GM19351 (cell line): ENCODE results near the gene SHC2.
"Not testable (repeated sequence)": the region's sequence is repeated elsewhere in the genome, so short reads cannot be mapped to it uniquely, and the experiment has no call there.

Experiments used
- ATAC-seq: cut with Tn5 transposase; IDR thresholded peaks from one replicate; pipeline ENCODE4 v1.9.1; 2021; ENCODE audit warnings: mild to moderate bottlenecking, moderate library complexity; ENCODE audit not compliant: unreplicated experiment

Gene SHC2

DNA sequence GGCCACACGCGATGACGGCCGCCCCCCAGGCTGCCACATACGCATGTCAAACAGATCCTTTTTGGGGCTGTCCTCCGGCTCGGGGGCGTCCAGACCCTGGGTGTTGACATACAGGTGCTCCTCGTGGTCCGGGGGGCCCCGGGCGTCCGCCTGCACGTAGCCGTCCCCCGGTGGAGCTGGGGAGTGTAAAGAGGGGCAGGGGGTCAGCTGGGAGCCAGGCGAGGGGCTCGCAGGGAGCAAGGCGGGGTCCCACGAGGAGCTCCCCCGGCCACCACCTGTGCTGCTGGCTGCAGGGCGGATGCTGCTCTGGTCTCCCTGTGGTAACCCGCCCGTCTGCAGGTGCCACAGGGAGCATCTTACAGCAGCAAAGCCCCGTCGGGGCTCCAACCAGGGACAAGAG, 35.8 kb downstream of the SHC2 start:
- ATAC-seq = no peak

DNA sequence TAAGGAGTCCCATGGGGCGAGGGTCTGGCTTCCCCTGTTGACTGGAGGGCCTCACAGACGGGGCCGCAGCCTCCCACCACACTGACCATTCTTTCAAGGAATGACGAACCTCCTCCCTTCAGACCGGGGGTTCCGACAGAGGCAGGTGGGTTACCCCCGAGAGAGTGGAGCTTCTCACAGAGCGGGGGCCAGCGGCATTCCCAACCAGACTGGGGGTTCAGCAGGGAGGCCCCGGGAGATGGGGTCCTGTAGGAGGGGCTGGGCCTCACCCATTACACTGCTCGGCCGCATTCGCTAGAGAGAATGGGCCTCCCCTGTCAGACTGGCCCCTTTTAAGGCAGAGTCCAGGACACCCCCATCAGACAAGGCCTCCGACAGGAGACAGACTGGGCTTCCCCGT, 36.3 kb downstream of the SHC2 start:
- no peak for ATAC-seq

DNA sequence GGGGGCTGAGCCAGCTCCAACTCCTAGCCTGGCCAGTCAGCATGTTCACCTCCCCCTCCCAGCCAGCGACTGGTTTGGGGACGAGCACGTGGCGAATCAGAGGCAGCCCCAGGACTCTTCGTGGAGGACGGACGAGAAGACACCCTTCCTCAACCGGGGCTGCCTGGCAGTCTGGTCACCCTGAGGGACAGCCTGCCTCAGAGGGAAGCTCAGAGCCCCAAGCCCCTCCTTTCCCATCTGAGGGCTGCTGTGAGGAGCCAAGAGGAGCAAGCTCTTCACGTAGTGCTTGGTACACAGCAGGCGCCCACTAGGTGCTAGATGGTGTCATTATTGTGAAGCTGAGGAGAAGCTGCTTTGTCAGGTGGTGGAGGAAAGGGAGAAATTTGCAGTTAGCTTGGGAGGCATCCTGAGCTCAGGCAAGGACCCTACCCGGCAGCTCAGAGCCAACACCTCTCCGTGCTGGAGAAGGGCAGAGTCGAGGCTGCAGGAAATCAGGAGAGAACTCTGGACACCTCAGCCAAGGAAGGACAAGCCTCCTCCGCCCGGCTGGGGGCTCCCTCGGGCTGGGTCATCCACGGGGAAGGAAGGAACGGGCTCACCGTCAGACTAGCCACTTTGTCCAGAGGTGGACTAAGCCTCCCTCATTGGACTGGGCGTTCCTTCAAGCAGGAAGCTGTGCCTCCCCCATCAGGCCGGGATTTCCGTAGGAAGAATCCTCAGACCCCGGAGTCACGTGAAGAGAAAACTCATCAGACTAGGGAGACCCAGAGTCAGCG, 37.0 kb downstream of the SHC2 start:
- ATAC-seq = no peak

DNA sequence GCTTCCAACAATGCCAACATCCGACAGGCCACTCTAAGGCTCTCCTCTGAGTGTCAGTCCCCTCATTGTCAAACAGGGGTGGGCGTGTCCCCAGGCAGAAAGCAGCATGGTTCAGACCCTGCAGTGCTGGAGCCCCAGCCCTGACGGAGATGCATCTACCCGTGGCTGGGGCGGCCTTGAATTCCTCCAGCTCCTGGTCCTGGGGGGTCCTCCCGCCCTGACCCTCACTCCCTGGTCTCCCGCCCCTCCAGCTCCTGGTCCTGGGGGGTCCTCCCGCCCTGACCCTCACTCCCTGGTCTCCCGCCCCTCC, 38.0 kb downstream of the SHC2 start:
- not testable (repeated sequence) for ATAC-seq

DNA sequence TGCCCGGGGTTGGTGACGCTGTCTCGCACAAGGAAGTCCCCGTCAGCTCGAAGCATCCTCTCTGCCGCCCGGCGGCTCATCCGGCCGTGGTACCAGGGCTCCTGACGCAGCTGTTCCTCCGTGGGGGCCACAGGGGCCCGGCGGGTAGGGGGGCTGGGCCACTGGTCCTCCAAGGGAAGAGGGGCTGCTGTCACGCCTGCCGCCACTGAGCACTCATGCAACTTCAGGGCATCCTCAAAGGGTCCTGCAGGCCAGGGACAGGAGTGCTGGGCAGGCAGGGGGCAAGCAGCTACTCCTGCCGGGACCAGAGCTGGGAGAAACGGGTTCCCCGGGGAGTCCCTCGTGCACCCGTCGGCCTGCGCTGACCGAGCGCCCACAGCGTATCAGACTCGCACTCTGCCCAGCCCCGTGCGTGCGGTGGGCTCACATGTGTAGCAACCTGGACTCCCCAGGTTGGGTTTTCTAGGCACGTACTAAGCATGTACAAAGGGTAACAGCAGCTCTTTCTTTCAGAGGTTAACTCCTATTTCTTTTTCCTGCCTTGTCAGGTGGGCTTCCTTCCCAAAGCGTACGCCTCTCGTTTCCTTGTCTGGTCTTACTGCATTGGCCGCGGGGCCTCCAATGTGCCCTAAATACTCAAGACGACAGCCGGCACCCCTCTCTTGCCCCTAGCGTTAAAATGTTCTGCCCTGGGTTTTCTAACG, 38.5 kb downstream of the SHC2 start:
- no peak for ATAC-seq

DNA sequence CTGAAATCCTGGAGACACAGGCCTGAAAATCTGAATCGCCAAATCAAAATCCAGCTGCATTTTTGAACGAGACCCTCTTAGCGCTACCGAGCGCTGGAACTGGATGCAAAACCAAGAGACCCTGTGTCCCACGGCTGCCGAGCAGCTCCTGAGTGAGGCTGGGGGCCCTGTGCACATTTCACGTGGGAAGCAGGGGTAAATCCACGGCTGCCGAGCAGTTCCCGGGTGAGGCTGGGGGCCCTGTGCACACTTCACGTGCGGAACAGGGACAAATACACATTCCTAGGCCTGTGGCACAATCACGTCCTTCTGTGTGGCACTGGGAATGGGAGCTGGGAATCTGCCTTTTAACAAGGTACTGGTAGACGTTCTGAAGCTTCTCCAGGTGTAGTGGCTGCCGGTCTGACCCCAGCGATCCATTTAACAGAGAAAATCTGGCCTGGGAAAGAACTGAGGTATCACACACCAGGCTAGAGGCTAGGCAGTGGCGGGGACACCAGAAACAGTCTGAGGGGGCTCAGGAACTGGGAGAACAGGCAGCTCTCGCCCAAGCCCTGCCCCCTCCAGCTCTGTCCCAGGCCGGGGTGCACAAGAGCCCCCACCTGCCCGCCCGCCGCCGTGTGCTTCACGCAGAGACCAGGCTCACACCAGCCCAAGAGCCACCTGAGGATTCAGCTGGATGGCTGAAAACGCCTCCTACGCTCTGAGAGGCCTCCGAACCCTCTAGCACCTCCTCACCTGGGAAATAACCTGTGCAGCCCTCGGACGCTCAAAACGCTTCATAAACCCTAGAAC, 40.9 kb downstream of the SHC2 start:
- no peak for ATAC-seq

DNA sequence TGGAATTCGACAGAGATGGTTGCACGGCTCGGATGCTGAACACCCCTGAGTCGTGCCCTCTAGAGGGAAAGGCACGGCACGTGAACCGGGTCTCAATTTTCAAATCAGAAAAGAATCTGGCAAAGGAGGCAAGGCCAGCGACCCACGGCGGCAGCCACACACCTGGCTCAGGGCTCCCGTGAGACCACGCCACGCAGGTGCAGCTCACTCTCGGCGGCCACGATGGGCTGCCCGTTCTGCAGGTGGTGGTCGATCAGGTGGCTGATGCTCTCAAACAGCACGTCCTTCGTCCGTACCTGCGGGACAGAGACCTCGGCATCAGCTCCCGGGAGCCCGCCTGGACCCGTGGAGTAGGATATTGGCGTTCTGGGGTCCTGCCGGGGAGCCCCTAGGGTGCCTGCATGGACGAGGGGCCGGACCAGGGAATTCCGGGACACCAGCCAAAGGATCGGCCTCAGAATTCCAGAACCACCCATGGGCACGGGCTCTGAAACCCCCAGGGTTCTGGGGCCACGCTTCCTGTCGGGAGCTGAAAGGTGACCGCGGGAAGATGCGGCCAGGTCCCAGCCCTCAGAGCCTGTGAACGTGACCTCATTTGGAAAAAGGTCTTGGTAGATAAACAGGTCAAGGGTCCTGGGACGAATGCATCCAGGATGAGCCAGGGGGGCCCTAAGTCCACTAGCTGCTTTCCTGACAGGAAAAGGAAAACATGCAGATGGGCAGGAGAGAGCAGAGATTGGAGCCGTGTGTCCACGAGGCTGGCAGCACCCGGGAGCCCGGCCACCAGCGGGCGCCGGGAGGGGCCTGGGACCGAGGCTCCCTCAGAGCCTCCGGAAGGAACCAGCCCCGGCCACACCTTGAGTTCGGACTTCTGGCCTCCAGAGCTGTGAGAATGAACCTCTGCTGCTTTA, 41.8 kb downstream of the SHC2 start:
- no peak for ATAC-seq

DNA sequence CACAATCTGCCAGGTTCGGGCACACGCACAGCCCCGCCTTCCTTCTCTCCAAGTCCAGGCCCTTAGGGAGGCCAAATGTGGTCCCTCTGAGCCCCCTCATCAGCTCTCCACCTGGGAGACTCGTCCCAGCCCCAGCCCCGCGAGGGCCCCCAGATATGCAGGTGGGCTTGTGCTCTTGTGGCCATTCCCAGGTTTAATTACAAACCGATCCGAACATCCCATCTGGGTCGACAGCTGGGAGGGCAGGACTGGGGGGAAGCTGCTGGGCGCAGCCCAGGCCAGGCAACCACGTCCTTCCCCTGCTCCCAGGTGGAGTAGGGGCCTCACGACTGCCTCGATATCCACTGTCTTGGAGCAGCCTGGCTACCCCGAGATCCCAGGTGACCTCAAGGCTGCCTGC, 44.4 kb downstream of the SHC2 start:
- ATAC-seq = no peak

DNA sequence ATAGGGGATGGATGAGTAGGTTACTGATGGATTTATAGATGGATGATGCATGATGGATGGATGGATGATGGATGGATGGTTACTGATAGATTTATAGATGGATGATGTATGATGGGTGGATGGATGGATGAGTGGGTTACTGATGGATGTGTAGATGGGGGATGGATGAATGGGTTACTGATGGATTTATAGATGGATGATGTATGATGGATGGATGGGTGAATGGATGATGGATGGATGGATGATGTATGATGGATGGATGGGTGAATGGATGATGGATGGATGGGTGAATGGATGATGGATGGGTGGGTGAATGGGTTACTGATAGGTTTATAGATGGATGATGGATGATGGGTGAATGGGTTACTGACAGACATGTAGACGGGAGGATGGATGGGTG, 45.5 kb downstream of the SHC2 start:
- ATAC-seq = no peak

DNA sequence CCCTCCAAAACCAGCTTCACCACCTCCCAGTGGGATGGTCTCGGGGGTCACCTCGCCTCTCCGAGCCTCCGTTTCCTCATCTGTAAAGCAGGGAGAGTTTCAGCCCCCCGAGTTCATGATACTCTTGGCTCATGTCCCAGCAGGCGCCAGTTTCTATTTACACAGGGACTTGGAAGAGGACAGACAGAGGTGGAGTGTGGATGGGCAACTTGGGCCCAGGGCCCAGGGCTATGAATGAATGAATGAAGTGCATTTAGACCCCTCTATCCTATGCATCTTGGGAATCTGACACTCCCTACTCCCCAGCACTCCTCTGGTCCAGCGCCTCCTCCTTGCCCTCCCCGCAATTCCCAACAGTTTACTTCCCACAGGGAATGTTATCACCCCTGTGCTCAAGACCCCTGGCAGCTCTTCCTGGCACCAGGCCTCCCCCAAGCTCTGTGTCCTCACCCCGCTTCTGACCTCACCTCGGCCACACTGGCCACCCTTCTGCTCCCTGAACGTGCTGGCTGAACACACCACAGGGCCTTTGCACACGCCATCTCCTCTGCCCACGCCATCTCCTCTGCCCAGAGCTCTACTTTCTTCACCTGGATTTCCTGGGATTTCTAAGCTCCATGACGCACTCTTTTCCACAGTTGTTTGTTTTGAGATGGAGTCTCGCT, 46.9 kb downstream of the SHC2 start:
- ATAC-seq = no peak

DNA sequence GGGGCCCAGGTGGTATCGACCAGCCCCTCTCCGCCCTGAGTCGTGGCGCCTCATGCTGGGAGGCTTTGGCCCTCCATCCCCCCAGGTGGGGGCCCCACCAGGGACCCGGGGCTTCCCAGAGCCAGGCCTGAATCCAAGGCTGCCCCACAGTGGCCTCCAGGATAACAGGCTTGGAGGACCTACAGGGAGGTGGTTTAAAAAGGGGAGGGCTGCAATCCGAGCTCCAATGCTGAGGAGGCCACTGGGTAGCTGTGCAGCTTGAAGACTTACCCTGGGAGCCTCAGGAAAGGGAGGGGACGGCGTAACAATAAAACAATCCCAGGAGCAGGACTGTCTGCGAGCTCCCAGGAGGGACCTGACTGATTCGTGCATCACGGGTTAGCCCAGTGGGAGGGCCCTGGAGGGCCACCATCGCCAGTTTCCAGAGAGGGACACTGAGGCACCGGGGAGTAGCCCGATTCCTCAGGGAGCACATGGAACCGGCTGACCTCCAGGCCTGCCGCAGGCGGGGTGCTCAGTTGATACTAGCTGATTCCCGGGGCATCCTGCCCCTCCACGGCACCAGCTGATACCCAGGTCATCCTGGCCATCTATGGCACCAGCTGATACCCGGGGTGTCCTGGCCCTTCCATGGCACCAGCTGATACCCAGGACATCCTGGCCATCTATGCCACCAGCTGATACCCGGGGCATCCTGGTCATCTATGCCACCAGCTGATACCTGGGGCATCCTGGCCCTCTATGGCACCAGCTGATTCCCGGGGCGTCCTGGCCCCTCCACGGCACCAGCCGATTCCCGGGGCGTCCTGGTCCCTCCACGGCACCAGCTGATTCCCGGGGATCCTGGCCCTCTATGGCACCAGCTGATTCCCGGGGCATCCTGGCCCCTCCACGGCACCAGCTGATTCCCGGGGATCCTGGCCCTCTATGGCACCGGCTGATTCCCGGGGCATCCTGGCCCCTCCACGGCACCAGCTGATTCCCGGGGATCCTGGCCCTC, 48.2 kb downstream of the SHC2 start:
- ATAC-seq = no peak

DNA sequence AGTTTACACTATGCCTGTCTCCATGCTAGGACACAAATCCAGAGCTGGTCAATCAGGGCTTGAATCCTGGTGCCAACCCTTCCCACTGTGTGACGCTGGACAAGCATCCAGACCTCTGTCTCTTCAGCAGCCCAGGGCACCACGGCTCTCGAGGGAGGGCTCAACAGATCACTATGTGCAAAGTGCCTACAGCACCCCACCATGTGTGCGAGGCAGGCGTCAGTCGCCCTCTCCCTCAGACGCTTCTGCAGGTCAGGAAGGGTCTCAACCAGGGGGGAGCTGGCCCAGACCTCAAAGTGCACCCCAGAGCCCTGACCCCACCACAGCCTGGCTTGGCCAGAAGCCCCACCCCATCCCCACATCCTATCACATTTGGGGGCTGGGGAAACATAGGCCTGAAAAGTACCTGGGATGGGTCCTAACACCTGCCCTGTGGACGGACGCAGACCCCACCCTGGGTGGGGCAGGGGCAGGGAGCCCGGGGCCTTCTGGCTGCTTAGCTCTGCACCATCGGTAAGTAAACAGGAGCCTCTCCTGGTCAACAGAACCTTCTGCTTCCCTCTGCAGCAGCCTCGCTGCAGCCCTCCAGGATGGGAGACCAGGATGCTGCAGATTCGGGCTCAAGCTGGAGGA, 49.0 kb downstream of the SHC2 start:
- ATAC-seq = no peak

DNA sequence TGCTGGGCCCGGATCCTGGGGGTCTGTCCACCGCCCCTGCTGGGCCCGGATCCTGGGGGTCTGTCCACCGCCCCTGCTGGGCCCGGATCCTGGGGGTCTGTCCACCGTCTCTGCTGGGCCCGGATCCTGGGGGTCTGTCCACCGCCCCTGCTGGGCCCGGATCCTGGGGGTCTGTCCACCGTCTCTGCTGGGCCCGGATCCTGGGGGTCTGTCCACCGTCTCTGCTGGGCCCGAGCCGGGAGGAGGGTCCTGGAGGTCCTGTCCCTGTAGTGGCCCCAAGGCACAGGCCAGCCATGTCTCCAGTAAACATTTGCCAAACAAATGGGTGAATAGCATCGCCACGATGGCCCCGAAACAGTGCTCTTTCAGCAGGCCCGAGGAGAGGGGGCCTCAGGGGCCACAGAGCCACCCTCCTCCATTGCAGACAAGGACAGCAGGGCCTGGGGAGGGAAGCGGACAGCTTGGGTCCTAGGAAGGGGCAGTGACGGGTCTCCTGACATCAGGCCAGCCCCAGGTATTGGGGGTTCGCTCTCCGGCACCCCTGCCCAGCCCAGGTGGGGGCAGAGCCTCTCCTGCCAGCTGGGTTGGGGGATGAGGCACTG, 49.6 kb downstream of the SHC2 start:
- ATAC-seq = not testable (repeated sequence)

DNA sequence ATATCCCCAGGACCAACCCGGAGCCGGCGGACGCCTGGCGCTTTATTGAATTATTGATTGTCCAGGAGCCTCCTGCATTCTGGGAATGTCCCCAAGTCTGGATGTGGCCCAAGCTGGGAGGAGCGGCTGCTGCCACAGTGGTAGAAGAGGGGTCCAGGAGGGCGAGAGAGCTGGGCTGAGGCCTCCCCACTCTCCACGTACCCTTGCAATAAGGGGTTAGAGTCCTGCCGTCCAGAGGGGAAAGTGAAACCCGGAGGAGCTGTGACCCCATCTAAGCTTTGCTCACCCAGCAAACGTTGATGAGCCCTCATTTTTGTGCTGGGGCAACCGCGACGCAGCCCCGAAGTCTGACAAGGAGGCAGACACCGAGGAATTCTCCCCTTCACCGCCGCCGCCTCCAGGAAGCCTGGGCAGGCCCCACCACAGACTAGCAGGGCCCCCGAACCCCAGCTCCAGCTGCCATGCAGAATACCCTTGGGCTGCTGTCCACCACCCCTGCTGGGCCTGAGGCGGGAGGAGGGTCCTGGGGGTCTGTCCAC, 50.5 kb downstream of the SHC2 start:
- ATAC-seq = no peak

DNA sequence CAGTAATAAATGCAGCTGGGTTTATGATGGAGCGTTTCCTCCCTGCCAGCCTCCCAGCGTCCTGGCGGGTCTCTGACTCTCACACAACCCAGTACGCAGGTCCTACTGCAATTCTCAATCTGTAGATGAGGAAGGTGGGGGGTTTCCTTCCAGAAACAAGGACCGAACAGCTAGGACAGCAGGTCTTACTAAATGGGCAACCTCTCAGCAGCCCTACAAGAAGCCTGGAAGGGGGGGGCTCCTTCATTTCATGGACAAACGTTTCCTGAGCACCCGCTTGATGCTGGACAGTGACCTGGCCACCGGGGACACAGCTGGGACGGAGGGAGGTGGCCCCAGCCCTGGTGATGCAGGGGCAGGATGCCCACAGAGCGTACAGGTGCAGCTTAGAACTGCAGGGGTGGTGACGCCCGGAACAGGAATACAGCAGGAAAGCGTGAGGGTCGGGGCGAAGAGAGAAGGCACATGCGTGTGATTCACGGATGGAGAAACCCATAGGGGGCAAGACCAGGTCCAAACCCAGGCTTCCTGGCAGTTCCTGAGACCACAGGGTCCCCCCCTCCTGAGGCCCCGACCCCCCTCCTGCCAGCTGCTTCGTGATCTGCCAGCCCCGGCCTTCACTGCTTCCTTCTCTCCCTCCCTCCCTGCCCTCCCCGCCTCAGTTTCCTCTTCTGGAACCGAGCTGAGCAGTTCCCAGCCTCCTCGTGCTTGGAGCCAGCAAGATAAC, 51.2 kb downstream of the SHC2 start:
- no peak for ATAC-seq

DNA sequence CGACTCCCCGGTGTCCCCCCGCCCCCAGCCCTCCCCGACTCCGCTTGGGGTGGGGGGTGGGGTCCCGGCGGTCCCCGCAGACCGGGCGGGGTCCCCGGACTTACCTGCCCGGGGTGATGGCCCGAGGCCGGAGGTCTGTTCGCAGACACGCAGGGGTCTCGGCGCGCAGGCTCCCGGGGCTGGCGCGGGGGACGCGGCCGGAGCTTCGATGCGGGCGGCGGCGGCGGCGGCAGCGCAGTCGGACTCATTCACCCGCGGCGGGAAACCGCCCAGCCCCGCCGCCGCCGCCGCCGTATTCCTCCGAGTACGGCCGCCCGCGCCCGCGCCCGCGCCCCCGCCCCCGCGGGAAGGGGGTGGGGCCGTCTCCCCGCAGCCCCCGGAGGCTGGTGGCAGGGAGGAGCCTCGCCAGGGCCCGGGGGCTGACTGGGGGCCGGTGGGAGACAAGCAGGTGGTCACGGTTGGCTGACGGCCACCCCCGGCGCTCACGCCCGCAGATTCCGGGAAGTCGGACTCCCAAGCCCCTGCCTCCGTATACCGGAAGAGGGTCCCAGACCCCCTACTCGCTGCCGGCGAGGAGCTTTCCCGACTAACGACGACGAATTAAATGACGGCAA, 51.8 kb downstream of the SHC2 start, which contains the start of gene C2CD4C:
C2CD4C (minus strand) TSS at position 246 of the 614 bp plus-strand sequence. CDS start 786 bp downstream, outside the sequence.
- no peak for ATAC-seq

DNA sequence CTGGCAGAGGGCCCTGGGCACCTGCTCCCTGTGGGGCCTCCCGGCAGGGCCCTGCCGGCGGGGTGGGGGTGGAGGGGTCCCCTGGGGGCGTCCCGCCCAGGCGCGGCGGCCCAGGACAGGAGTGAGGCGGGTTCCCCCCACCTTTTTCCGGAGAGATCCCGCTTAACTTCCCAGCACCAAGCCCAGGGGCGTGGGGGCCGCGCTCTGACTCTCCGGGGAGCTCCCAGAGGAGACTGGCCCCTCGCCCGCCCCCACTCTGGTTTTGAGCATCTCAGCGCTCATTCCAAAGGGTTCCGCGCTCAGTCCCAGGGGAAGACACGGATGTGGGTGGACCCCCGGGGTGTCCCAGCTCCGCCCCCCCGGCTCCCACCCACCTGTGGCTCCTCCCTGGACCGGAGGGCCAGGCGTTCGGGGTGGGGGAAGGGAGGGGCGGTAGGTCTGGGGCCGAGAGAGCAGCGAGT, 52.4 kb downstream of the SHC2 start:
- no peak for ATAC-seq
